ENCODE results near the gene MAB21L4.

The MAB21L4 gene

DNA sequence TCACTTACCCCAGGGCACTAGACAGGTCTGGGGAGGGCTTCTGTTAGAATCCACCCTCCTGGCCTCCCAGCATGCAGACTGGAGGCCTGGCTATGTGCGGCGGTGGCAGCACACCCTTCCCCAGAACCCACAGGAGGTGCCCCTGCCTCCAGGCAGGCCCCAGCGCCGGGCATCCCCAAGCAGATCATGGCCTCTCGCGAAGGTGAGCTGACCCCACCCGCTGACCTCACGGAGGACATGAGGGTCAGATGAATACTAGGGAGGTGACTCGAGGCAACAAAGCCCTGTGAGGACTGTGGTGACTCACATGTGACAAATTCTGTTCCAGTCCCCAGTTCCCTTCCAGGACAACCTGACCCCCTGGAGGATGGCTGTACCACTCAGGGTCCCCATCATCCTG, 1.9 kb downstream of the MAB21L4 start:
- DNase-seq (ENCODE audit: low read depth in 3 of 3), result no peak

DNA sequence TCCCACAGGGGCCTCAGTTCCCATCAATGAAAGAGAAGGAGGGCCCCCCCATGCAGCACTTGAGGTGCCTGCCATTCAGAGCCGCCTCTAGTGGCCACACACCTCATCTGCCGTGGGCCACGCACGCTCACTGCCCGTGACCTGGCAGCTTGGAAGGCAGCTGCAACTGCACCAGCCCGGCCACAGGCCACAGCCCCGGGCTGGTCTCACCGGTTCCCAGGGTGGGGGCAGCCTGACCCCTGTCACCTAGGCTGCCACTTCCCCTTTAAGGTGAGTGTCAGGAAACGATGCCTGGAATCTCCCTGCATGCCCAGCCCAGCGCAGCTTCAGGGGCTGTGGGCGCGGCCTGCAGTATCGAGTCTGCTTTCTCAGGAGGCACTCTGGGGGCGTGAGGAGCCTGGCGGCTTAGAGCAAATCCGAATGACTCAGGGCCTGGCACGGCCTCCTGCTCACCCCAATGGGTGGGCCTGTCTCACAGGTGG, 2.6 kb downstream of the MAB21L4 start:
- DNase-seq (ENCODE audit: low read depth in 3 of 3), result peak; percentile 9 to 37 (median 35)

- DNase-seq (ENCODE audit: low read depth in 3 of 3), result no peak
Measured at GRCh38 chr2:240892925-240893324, 3.0 kb downstream of the MAB21L4 start.

- DNase-seq (ENCODE audit: low read depth in 3 of 3), result no peak
Measured at GRCh38 chr2:240892356-240892755, 3.6 kb downstream of the MAB21L4 start.

DNA sequence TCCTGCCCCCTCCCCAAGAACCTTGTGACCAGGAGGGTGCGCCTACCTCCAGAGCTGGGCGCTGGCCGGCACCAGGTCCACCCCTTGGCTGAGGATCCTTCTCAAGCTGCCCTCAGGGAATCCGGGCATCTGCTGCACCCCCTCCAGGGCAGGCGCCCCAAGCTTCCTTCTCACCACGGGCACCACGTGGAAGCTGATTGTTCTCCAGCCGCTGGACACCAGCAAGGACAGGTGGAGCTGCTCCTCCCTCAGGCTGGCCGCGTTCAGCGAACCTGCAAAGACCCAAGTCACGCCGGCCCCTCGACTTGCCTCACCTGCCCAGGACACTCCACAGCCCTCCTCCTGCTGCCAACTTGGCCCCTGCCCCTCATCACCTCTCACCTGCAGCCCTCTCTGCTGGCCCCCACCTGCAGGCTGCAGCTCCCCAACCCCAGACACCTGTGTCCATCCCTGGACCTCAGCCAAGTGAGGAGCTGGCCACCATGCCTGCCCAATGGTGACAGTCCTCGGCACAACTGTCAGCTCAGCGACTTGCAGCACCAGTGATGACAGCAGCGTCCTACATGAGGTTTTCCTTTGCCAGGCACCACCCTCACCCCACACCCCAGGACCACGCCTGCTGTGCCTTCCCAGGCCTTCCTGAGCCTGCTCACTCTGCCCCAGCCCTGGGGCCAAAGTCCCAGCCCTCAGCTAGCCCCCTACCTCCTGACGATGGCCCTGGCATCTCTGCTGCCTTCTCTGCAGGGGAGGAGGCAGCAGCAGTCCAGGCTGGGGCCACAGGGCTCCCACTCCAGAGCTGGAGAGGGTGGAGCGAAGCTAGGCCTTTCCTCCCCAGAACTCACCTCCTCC, 4.2 kb downstream of the MAB21L4 start:
- no peak for DNase-seq (ENCODE audit: low read depth in 3 of 3)

DNA sequence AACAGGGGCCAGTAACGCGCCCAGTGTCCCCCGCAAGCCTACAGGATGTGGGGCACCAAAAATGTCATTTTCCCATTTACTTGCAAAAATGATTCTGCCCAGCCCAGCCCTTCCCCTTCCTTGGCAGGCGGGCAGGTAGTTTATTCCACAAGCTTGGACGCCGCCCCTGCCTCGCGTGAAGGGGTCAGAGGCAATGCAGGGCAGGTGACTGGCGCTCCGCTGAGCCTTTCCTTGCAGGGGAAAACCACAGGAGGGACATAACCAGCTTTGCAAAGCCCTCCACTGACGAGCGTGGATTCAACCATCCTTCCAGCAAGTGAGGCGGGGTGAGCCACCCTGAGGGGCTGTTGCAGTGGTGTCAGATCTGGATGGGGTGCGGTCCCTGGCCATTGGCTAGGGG, 5.3 kb downstream of the MAB21L4 start:
- no peak for DNase-seq (ENCODE audit: low read depth in 3 of 3)

GRCh38 chr2:240889601-240890560, 6.1 kb downstream of the MAB21L4 start:
- no peak for DNase-seq (ENCODE audit: low read depth in 3 of 3)

DNA sequence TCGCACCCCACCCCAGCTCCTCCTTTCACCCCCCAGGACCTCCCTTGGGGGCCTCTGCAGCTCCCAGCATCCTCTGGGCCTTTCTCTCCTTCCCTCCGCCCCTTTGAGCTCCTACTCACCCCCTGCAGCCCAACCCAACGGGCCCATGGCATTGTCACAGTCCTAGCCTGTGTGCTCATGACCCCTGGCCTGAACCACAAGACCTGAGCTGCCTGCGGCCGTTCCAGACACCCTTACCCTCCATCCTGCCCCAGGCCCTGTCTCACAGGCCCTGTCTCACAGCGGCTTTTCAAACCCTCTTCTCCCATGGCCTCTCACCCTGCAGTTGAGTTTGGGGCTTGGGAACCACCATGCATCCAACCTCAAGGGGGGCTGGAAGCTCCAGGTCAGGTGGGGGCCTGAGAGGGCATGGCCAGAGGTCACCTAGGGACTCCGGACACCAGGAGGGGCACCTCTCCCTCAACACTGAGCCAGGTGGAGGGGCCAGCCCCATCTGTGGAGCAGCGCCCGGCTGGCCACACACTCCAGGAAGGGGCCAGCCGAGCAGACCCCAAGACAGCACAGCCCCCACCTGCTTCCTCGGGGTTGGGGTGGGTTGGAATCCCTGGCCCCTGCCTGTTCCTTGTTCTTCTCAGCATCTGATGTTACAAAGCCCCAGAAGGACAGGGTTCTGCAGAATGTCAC, 6.9 kb downstream of the MAB21L4 start:
- no peak for DNase-seq (ENCODE audit: low read depth in 3 of 3)

DNA sequence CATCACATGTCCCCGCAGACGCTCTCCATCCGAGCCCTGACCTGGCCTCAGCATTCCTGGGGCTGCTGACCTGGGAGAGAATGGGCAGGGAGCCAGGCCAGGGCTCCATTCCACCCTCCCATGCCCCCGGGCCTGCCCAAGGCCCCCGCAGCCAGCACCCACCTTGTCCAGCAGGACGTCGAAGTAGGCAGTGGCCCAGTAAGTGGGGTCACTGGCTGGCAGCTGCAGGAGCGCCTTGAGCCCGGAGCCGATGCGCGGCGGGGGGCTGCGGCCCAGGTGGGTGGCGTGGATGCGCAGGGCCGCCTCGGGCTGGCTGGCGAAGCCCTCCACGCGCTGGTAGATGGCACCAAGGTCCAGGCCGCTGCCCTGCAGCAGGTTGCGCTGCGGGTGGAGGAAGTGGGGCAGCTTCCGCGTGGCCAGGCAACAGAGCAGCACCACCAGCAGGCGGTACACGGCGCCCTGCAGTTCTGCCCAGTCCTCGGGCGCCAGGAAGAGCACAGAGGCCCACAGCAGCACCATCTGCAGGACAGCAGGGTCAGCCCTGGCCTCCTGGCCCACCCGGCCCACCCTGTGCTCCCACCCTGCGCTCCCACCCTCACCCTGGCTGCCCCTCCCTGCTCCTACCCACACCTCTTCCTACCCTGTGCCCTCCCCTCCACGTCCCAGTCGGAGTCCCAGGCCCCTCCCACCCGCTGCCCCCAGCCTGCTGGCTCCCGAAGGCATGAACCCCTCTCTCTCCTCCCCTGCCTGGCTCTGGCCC, 7.6 kb downstream of the MAB21L4 start:
- no peak for DNase-seq (ENCODE audit: low read depth in 3 of 3)

DNA sequence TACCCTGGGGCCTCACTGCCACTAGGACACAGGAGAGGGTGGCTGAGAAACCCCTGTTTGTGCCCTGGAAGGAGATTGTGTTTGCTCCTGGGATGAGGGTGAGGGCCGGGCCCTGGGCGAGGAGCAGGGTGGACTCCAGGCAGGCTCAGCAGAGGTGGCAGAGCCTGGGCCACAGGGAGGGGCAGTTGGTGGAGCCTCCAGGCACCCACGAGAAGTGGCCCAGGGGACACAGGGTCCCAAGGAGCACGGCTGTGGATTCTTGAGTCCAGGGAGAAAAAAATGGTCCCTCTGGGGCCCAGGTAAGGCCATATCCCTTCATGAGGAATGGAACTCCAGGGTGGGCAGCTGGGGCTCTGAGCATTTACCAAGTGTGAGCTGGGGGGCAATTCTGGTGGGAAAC, 8.3 kb downstream of the MAB21L4 start:
- no peak for DNase-seq (ENCODE audit: low read depth in 3 of 3)

DNA sequence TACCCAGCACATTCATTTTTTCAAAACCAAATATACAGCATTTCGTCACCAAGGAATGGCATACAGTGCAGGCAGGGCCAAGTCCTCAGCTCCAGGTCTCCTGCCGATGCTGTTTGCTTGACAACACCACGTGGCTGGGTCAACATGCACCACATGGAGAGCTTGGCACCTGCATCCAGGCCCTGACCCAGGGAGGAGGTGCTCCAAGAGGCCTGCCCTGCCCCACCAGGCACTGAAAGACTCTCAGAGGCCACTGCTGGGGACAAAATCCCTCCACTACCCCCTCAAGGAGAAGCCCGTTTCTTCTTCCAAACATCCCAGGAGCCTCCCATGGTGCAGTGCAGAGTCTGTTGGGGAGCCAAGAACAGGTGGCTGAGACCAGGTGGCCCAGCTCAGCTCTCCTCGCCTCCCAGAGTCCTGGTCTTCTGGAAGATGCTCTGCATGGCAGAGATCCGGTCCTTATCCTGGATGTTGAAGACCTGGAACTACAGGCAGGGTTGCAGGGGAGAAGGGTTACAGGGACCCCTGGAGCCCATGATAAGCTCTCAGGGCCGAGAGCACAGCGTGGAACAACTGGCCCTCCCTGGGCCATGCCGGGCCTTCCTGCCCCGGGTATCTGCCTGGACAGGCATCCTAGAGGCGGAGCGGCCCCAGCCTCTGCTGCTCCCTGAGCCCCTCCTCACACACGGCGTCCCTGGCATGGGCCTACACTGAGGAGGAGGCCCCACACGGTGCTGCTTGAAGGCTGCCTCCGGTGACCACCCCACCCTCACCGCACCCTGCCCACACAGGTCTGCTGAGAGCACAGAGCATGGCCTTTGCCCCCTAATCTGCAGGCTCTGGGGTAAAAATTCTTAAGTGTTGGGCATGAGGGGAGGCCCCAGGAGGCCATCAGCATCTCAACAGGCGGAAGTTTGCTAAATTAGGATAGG, 9.0 kb downstream of the MAB21L4 start:
- no peak for DNase-seq (ENCODE audit: low read depth in 3 of 3)

- no peak for DNase-seq (ENCODE audit: low read depth in 3 of 3)
Measured at GRCh38 chr2:240886023-240886565, 9.9 kb downstream of the MAB21L4 start.

DNA sequence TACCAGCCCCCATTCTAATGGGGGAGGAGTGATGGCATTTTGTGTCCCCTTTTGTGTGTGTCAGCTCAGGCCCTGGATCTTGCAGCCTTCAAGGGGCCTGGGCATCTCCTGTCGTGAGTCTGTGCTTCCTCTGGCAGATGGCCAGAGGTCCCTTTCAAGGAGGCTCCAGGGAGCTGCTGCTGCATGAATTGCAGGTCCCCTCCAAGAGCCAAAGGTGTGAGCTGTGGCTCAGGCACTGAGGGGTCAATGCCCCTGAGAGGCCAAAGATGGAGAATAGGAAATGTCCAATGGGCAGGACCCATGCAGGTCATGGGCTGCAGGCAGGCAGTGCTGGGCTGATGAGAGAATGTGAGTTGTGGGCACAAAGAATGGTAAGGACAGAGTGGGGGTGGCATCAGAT, 10.4 kb downstream of the MAB21L4 start:
- no peak for DNase-seq (ENCODE audit: low read depth in 3 of 3)

- DNase-seq (ENCODE audit: low read depth in 3 of 3), result no peak
Measured at GRCh38 chr2:240884745-240885144, 11.2 kb downstream of the MAB21L4 start.

GRCh38 chr2:240884221-240884620, 11.7 kb downstream of the MAB21L4 start:
- no peak for DNase-seq (ENCODE audit: low read depth in 3 of 3)

- no peak for DNase-seq (ENCODE audit: low read depth in 3 of 3)
Measured at GRCh38 chr2:240881913-240882312, 14.0 kb downstream of the MAB21L4 start.

DNA sequence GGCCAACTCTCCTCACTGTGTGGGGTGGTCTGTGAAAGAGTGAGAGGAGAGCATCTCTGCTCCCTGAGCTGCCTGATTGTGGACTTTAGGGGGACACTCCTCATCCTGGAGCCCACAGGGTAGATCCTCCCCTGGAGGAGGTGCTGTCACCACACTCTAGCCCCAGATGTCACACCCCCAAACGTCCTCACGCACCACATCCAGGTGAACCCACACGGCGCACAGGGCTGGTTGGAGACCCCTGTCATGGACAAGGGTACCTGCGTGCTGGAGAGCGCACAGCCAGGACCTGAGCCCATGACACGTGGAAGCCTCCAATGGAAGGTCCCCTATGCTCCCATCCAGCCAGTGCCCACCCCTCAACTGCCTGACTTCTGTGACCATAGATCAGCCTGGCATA, 16.9 kb downstream of the MAB21L4 start:
- no peak for DNase-seq (ENCODE audit: low read depth in 3 of 3)

DNA sequence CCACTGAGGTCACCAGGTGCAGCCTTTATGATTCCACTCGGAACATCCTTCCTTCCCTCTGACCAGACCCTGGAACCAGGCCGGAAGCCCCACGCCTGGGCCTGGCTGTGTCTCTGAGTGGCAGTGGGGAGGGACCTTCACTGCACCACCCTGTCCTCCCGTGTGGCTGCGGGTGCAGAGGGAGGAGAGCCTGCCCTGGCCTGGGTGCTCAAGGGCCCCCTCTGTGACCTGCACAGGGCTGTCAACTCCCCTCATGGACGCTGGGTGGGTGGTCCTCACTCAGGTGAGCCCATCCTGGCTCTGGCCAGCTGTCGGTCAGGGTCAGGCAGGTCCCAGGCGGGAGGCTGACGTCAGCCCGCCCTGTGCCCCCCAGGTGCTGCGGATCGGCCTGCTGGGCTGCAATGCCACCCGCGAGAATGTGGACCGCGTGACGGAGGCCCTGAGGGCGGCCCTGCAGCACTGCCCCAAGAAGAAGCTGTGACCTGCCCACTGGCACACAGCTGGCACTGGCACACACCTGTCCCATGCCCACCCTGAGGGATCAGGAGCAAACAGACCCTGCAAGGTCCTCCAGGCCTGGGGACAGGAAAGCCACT, 17.5 kb downstream of the MAB21L4 start:
- DNase-seq (ENCODE audit: low read depth in 3 of 3), result no peak

All from stimulated activated CD4-positive, alpha-beta T cell treated with anti-CD3 and anti-CD28 coated beads, TNF-alpha, amount 100 ng/mL, for 4 hours (primary cell).